H1 (cell line): Measurements from ENCODE around the gene MRS2. TPM values are rescaled to one million over a fixed set of nuclear protein-coding genes. Genes with fewer than 3 reads are reported as not detected.

Experiments
- CBX8 ChIP-seq: fragments of 300-800, 300-1000 bp; sonication (generic); IDR thresholded peaks from 2 replicates; pipeline ENCODE4 v1.7.1; 2016; ENCODE audit warnings: low read depth, low read length, borderline replicate concordance
- E2F6 ChIP-seq: IDR thresholded peaks from 2 replicates; pipeline ENCODE4 v1.6.1; 2012; ENCODE audit warnings: inconsistent platforms
- EZH2 ChIP-seq: fragments of 200-600 bp; sonication (generic); IDR thresholded peaks from 2 replicates; pipeline ENCODE4 v1.7.1; 2012; ENCODE audit warnings: low read depth, mild to moderate bottlenecking, moderate library complexity, low read length, inconsistent platforms; ENCODE audit not compliant: severe bottlenecking
- KDM5A ChIP-seq: fragments of 200-600 bp; IDR thresholded peaks from 2 replicates; pipeline ENCODE4 v1.7.1; 2012; ENCODE audit warnings: mild to moderate bottlenecking, low read length, inconsistent platforms, mixed read lengths
- NRF1 ChIP-seq: IDR thresholded peaks from 2 replicates; pipeline ENCODE4 v1.6.1; 2011; ENCODE audit warnings: mild to moderate bottlenecking, low read depth, low read length, improper control_type of control experiment
- POLR2A ChIP-seq, 2 experiments: IDR thresholded peaks; 1 replicate in 1 of 2; 2 replicates in 1 of 2; pipeline ENCODE4 v1.6.1; 2011; ENCODE audit warnings: low read depth in 2 of 2, low read length in 2 of 2, mild to moderate bottlenecking in 2 of 2; ENCODE audit errors: control extremely low read depth in 1 of 2
- SRF ChIP-seq: IDR thresholded peaks from 2 replicates; pipeline ENCODE4 v1.6.1; 2011; ENCODE audit warnings: mild to moderate bottlenecking, low read depth, low read length, moderate library complexity
- TAF7 ChIP-seq: optimal IDR thresholded peaks from 2 replicates; pipeline ENCODE3; 2011; ENCODE audit warnings: low read depth, mild to moderate bottlenecking, inconsistent platforms, low read length, moderate library complexity, borderline replicate concordance
- USF2 ChIP-seq: IDR thresholded peaks from 2 replicates; pipeline ENCODE4 v1.6.1; 2011; ENCODE audit warnings: low read length, improper control_type of control experiment
- polyA plus RNA-seq, 7 experiments: library from polyadenylated mRNA; depleted of rRNA in 3 of 7; stranded (reverse) in 5 of 7; unstranded in 2 of 7; fragments of >200 nt in 5 of 7; fragments of 200-250 nt in 2 of 7; gene quantifications; 1 replicate in 5 of 7; 2 replicates in 1 of 7; 4 replicates in 1 of 7; pipeline versions ENCODE4 v1.2.1 to v1.2.3, GENCODE V29; 2011 to 2013; ENCODE audit warnings: missing spikeins in 2 of 7, mixed read lengths in 2 of 7
- total RNA-seq: library from RNA; stranded (reverse); fragmentation: NEBNext Ultra II Directional; extraction: Animal tissue kit (Norgen Biotek cat#: 25700); gene quantifications from 2 replicates; pipeline ENCODE4 v1.2.1, GENCODE V29; 2021
- TF ChIP-seq, protein P1 (sequence below): fragments of 300-600 bp; sonication (generic); IDR thresholded peaks from 2 replicates; pipeline ENCODE4 v1.7.1; 2012; ENCODE audit warnings: low read length, moderate library complexity, mild to moderate bottlenecking, inconsistent platforms; ENCODE audit not compliant: insufficient replicate concordance

MRS2 gene
- total and polyA plus RNA-seq, 2 of the 8 experiments (the other 6 are each of a cell fraction or from before 2014, with no cell fraction given) = 51.2 to 67.5 TPM

DNA sequence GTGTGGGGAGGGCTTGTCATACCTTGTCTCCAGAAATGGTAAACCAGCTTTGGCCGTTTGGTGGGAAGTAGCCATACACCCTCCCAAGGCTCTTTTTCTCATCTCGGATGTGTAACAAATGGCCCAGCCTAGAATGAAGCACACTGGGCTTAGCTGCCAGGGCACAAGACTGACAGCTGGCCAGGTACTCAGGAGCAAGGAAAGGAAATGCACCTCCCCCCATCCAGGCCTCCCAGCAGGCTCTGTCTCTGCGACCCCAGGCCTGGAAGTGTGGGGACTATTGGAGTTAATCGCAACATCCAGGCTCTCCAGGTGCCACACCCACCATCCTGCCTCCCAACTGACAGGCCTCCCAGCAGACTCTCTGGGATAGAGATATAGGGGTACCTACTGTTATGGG is 43.0 kb downstream of the MRS2 start (continued):
- TF ChIP-seq, protein P1, sequence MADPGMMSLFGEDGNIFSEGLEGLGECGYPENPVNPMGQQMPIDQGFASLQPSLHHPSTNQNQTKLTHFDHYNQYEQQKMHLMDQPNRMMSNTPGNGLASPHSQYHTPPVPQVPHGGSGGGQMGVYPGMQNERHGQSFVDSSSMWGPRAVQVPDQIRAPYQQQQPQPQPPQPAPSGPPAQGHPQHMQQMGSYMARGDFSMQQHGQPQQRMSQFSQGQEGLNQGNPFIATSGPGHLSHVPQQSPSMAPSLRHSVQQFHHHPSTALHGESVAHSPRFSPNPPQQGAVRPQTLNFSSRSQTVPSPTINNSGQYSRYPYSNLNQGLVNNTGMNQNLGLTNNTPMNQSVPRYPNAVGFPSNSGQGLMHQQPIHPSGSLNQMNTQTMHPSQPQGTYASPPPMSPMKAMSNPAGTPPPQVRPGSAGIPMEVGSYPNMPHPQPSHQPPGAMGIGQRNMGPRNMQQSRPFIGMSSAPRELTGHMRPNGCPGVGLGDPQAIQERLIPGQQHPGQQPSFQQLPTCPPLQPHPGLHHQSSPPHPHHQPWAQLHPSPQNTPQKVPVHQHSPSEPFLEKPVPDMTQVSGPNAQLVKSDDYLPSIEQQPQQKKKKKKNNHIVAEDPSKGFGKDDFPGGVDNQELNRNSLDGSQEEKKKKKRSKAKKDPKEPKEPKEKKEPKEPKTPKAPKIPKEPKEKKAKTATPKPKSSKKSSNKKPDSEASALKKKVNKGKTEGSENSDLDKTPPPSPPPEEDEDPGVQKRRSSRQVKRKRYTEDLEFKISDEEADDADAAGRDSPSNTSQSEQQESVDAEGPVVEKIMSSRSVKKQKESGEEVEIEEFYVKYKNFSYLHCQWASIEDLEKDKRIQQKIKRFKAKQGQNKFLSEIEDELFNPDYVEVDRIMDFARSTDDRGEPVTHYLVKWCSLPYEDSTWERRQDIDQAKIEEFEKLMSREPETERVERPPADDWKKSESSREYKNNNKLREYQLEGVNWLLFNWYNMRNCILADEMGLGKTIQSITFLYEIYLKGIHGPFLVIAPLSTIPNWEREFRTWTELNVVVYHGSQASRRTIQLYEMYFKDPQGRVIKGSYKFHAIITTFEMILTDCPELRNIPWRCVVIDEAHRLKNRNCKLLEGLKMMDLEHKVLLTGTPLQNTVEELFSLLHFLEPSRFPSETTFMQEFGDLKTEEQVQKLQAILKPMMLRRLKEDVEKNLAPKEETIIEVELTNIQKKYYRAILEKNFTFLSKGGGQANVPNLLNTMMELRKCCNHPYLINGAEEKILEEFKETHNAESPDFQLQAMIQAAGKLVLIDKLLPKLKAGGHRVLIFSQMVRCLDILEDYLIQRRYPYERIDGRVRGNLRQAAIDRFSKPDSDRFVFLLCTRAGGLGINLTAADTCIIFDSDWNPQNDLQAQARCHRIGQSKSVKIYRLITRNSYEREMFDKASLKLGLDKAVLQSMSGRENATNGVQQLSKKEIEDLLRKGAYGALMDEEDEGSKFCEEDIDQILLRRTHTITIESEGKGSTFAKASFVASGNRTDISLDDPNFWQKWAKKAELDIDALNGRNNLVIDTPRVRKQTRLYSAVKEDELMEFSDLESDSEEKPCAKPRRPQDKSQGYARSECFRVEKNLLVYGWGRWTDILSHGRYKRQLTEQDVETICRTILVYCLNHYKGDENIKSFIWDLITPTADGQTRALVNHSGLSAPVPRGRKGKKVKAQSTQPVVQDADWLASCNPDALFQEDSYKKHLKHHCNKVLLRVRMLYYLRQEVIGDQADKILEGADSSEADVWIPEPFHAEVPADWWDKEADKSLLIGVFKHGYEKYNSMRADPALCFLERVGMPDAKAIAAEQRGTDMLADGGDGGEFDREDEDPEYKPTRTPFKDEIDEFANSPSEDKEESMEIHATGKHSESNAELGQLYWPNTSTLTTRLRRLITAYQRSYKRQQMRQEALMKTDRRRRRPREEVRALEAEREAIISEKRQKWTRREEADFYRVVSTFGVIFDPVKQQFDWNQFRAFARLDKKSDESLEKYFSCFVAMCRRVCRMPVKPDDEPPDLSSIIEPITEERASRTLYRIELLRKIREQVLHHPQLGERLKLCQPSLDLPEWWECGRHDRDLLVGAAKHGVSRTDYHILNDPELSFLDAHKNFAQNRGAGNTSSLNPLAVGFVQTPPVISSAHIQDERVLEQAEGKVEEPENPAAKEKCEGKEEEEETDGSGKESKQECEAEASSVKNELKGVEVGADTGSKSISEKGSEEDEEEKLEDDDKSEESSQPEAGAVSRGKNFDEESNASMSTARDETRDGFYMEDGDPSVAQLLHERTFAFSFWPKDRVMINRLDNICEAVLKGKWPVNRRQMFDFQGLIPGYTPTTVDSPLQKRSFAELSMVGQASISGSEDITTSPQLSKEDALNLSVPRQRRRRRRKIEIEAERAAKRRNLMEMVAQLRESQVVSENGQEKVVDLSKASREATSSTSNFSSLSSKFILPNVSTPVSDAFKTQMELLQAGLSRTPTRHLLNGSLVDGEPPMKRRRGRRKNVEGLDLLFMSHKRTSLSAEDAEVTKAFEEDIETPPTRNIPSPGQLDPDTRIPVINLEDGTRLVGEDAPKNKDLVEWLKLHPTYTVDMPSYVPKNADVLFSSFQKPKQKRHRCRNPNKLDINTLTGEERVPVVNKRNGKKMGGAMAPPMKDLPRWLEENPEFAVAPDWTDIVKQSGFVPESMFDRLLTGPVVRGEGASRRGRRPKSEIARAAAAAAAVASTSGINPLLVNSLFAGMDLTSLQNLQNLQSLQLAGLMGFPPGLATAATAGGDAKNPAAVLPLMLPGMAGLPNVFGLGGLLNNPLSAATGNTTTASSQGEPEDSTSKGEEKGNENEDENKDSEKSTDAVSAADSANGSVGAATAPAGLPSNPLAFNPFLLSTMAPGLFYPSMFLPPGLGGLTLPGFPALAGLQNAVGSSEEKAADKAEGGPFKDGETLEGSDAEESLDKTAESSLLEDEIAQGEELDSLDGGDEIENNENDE = no peak
- TF ChIP-seq CBX8 (no peak), TAF7 (no peak), KDM5A (no peak), USF2 (no peak), POLR2A (IDR thresholded peaks at IDR 0.05; ENCODE audit: control extremely low read depth in 1 of 2, low read depth in 2 of 2, low read length in 2 of 2) (no peak), E2F6 (no peak), EZH2 (no peak), NRF1 (no peak), SRF (no peak)
